SK-N-SH treated with all-trans-retinoic acid at 6 μM for 48 hours (cell line): Measurements from ENCODE around the gene C6orf89.
"Not testable (repeated sequence)": the region's sequence is repeated elsewhere in the genome, so short reads cannot be mapped to it uniquely, and the experiment has no call there.

Experiments used
- ATAC-seq: fragments of 200-7000 bp; cut with Tn5 transposase; 3 replicates; pipeline ENCODE4 v1.9.1; 2020; ENCODE audit warnings: mild to moderate bottlenecking, moderate library complexity
- ARNTL ChIP-seq: fragments of 450-650 bp; formaldehyde crosslinking; IDR thresholded peaks from 2 replicates; pipeline ENCODE4 v1.5.0; 2020; ENCODE audit warnings: low read depth, mild to moderate bottlenecking, moderate library complexity, borderline replicate concordance
- CREB5 ChIP-seq: fragments of 250-450 bp; sonication (Bioruptor Pico); IDR thresholded peaks from 2 replicates; pipeline ENCODE4 v1.5.1; 2020; ENCODE audit warnings: low read depth, mild to moderate bottlenecking, moderate library complexity
- CSRNP3 ChIP-seq: fragments of 250-450 bp; sonication (Bioruptor Pico); IDR thresholded peaks from 2 replicates; pipeline ENCODE4 v1.5.1; 2021; ENCODE audit warnings: mild to moderate bottlenecking, moderate library complexity
- ESRRG ChIP-seq: fragments of 250-450 bp; sonication (Bioruptor Pico); IDR thresholded peaks from 2 replicates; pipeline ENCODE4 v1.6.1; 2021; ENCODE audit warnings: mild to moderate bottlenecking
- GLIS3 ChIP-seq: fragments of 250-450 bp; sonication (Bioruptor Pico); IDR thresholded peaks from 2 replicates; pipeline ENCODE4 v1.5.0; 2020; ENCODE audit warnings: mild to moderate bottlenecking, moderate library complexity
- ISL1 ChIP-seq: fragments of 250-450 bp; sonication (Bioruptor Pico); IDR thresholded peaks from 2 replicates; pipeline ENCODE4 v2.1.2; 2022; ENCODE audit warnings: mild to moderate bottlenecking, moderate library complexity
- OSR1 ChIP-seq: fragments of 250-450 bp; sonication (Bioruptor Pico); IDR thresholded peaks from 2 replicates; pipeline ENCODE4 v1.8.0; 2022; ENCODE audit warnings: moderate library complexity, mild to moderate bottlenecking, inconsistent platforms
- PATZ1 ChIP-seq: fragments of 250-450 bp; sonication (Bioruptor Pico); IDR thresholded peaks from 2 replicates; pipeline ENCODE4 v1.8.0; 2020; ENCODE audit warnings: mild to moderate bottlenecking, moderate library complexity, borderline replicate concordance
- POU6F1 ChIP-seq: fragments of 250-450 bp; sonication (Bioruptor Pico); IDR thresholded peaks from 2 replicates; pipeline ENCODE4 v1.8.0; 2021; ENCODE audit warnings: low read depth, mild to moderate bottlenecking, moderate library complexity, borderline replicate concordance
- PPARA ChIP-seq: fragments of 250-450 bp; sonication (Bioruptor Pico); IDR thresholded peaks from 2 replicates; pipeline ENCODE4 v1.5.0; 2020; ENCODE audit warnings: mild to moderate bottlenecking, borderline replicate concordance
- RARB ChIP-seq: fragments of 250-450 bp; sonication (Bioruptor Pico); IDR thresholded peaks from 2 replicates; pipeline ENCODE4 v1.8.0; 2021; ENCODE audit warnings: mild to moderate bottlenecking, moderate library complexity
- SNAI2 ChIP-seq: fragments of 250-450 bp; sonication (Bioruptor Pico); IDR thresholded peaks from 2 replicates; pipeline ENCODE4 v1.5.0; 2020; ENCODE audit warnings: mild to moderate bottlenecking, moderate library complexity
- TSHZ2 ChIP-seq: fragments of 250-450 bp; sonication (Bioruptor Pico); IDR thresholded peaks from 2 replicates; pipeline ENCODE4 v1.5.0; 2020; ENCODE audit warnings: mild to moderate bottlenecking, moderate library complexity
- ZC3H10 ChIP-seq: fragments of 250-450 bp; sonication (Bioruptor Pico); IDR thresholded peaks from 2 replicates; pipeline ENCODE4 v1.5.1; 2021; ENCODE audit warnings: mild to moderate bottlenecking, moderate library complexity
- ZFP3 ChIP-seq: fragments of 250-450 bp; sonication (Bioruptor Pico); IDR thresholded peaks from 2 replicates; pipeline ENCODE4 v1.5.0; 2020; ENCODE audit warnings: mild to moderate bottlenecking, moderate library complexity
- ZFP30 ChIP-seq: fragments of 450-650 bp; formaldehyde crosslinking; IDR thresholded peaks from 2 replicates; pipeline ENCODE4 v1.5.0; 2022; ENCODE audit warnings: mild to moderate bottlenecking, moderate library complexity
- ZNF565 ChIP-seq: fragments of 450-650 bp; formaldehyde crosslinking; conservative IDR thresholded peaks from 2 replicates; pipeline ENCODE4 v1.5.0; 2020; ENCODE audit warnings: low read depth, mild to moderate bottlenecking, moderate library complexity
- ZNF8 ChIP-seq: fragments of 450-650 bp; formaldehyde crosslinking; IDR thresholded peaks from 2 replicates; pipeline ENCODE4 v1.5.0; 2020; ENCODE audit warnings: mild to moderate bottlenecking, moderate library complexity

Gene C6orf89

GRCh38 chr6:36937896-36938295 lies 52.1 kb downstream of the C6orf89 start:
- TF ChIP-seq SNAI2, result no peak
- no peak for ATAC-seq

GRCh38 chr6:36938536-36938935 lies 52.8 kb downstream of the C6orf89 start:
- peak; percentile 86 for ATAC-seq
- TF ChIP-seq ZC3H10 (CRISPR knock-in tag), result no peak
- TF ChIP-seq ZFP30 (CRISPR knock-in tag), result no peak
- no peak for TF ChIP-seq CSRNP3 (CRISPR knock-in tag)
- TF ChIP-seq ZNF565 (CRISPR knock-in tag), result no peak
- no peak for TF ChIP-seq GLIS3 (CRISPR knock-in tag)
- no peak for TF ChIP-seq ESRRG (CRISPR knock-in tag)
- no peak for TF ChIP-seq POU6F1
- no peak for TF ChIP-seq OSR1 (CRISPR knock-in tag)
- TF ChIP-seq ZFP3 (CRISPR knock-in tag), result no peak
- TF ChIP-seq ISL1 (CRISPR knock-in tag), result no peak
- TF ChIP-seq ARNTL (CRISPR knock-in tag), result no peak
- no peak for TF ChIP-seq RARB

GRCh38 chr6:36939005-36939404 lies 53.3 kb downstream of the C6orf89 start:
- ATAC-seq, result not testable (repeated sequence)

GRCh38 chr6:36940027-36940426 lies 54.3 kb downstream of the C6orf89 start:
- no peak for ATAC-seq
- TF ChIP-seq ISL1 (CRISPR knock-in tag), result no peak
- no peak for TF ChIP-seq CSRNP3 (CRISPR knock-in tag)
- TF ChIP-seq PATZ1 (CRISPR knock-in tag), result no peak
- no peak for TF ChIP-seq CREB5 (CRISPR knock-in tag)
- TF ChIP-seq ZNF8 (CRISPR knock-in tag), result no peak
- TF ChIP-seq PPARA, result no peak
- no peak for TF ChIP-seq RARB
- no peak for TF ChIP-seq ZC3H10 (CRISPR knock-in tag)

- not testable (repeated sequence) for ATAC-seq
Measured at GRCh38 chr6:36941561-36941960, 55.8 kb downstream of the C6orf89 start.

- not testable (repeated sequence) for ATAC-seq
Measured at GRCh38 chr6:36942329-36942728, 56.6 kb downstream of the C6orf89 start.

GRCh38 chr6:36944650-36945049 lies 58.9 kb downstream of the C6orf89 start:
- no peak for ATAC-seq
- no peak for TF ChIP-seq RARB
- TF ChIP-seq CREB5 (CRISPR knock-in tag), result no peak
- no peak for TF ChIP-seq TSHZ2 (CRISPR knock-in tag)
- TF ChIP-seq ARNTL (CRISPR knock-in tag), result no peak
- TF ChIP-seq SNAI2, result no peak
- TF ChIP-seq CSRNP3 (CRISPR knock-in tag), result no peak
